ENCODE measurements around the gene RHEBL1. TPM values are rescaled to one million over a fixed set of nuclear protein-coding genes. Genes with fewer than 3 reads are reported as not detected.

The RHEBL1 gene
- total RNA-seq, 1 experiment from 2014 or later, result 2.5 TPM

DNA sequence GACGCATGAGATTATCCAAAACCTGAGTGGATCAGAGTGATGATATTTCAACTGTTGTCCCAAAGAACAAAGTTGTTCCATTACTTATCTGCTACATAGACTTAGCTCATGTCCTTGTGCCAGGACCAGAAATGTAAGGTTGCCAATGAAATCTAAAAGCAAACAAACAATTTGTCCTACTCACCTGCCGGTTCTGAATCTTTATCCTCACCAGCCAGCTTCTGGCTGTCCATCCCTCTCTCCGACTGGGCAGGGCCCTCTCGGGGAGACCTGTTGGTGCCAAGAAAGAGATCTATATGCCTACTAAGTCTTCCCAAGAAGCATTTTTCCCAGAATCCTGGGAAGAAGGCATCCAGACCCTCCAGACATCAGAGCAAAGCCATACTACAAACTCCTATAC is 14.7 kb downstream of the RHEBL1 start:
- Histone ChIP-seq H3K36me3 (peaks cover 89% of the 10 kb centered on the region), H3K27ac (no peak overlapping the region), H3K4me3 (no peak overlapping the region), H3K4me1 (replicated peaks) (peaks cover 35% of the 10 kb centered on the region), H3K27me3 (replicated peaks) (no peaks in the 10 kb centered on the region), H3K9me3 (replicated peaks) (no peaks in the 10 kb centered on the region; the same call in 1 of the 2 replicates)
- no peak for DNase-seq (ENCODE audit: low read depth in 1 of 2, low spot score in 2 of 2)

DNA sequence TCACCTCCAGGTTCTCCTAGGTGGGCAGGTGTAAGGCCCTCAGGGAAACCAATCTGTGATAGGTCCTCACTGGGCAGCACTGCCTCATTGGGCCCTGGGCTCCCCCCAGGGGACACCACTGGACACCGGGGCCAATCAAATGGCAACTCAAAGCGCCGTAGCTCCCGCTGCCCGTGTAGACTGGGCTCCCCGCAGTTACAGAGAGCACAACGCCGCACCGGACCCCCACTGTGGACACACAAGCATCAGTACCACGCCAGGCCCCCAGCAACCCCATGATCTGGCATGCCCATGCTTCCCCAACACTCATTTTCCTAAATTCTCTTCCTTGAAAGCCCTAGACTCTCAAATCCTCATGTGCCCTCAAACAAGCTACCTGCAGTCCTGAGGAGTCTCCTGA is 15.3 kb downstream of the RHEBL1 start:
- peaks cover 89% of the 10 kb centered on the region for H3K36me3 ChIP-seq

DNA sequence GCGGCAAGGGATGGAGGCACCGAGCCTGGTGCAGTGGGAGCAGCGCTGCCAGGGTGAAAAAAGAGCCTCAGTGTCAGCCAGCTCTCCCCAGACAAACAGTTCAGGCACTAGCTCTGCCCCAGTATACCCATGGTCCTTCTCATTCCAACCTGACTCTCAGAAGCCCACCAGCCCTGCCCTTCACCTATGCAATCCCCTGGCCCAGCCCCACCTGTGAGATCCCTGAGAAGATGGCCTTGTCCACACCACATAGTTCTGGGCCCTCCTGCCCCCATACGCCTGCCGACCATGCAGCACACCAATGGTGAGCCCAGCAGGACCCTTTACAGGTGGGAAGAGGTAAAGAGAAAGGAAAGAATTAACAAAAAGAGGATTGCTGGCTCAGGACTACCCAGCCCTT is 15.7 kb downstream of the RHEBL1 start:
- H3K4me1 ChIP-seq (replicated peaks), result peaks cover 44% of the 10 kb centered on the region
- H3K4me3 ChIP-seq, result no peak overlapping the region
- H3K36me3 ChIP-seq, result peaks cover 90% of the 10 kb centered on the region
- no peaks in the 10 kb centered on the region for H3K27me3 ChIP-seq (replicated peaks)
- H3K9me3 ChIP-seq (replicated peaks), result no peaks in the 10 kb centered on the region
- no peak overlapping the region for H3K27ac ChIP-seq
- no peak for DNase-seq (ENCODE audit: low read depth in 1 of 2, low spot score in 2 of 2)

More for the DNA sequence above, 15.3 kb downstream of the RHEBL1 start:
- DNase-seq (ENCODE audit: low read depth in 1 of 2, low spot score in 2 of 2), result no peak
- Histone ChIP-seq H3K27me3 (replicated peaks) (no peaks in the 10 kb centered on the region), H3K4me1 (replicated peaks) (peaks cover 41% of the 10 kb centered on the region), H3K4me3 (no peak overlapping the region), H3K27ac (no peak overlapping the region), H3K9me3 (replicated peaks) (no peaks in the 10 kb centered on the region)

DNA sequence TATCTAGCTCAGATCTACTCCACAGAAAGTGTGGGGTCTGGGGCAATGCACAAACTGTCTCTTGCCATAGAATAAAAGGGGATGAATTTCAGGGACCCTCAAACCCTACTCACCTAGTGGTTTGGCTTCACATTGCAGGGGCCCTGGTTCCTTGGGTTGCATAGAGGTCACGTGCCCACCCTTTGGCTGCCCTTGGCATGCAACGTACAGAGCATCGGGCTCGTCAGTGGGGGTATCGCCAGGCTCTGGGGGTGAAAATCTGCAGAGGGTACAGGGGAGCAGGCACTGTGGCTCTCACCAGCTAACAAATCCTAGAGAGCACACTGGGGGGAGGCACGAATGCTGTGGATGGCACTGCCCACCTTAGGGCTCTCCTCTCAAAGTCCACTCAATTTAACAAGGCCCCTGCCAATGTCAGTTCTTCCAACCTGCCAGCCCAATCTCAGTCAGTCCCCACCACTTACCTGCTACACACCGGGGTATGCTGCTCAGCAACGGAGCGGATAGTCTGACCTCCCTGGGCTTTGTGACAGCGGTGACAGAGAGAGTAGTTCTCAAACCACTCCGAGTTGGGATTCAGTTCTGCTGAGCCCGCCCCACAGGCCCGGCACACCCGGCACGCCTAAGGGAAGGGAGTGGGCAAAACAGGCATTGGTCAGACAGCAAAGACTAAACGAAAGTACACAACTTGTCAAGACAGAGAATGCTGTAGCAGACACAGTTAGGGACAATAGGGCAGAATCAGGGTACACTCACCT is 17.1 kb downstream of the RHEBL1 start:
- Histone ChIP-seq H3K4me3 (no peak overlapping the region), H3K27me3 (replicated peaks) (no peaks in the 10 kb centered on the region), H3K36me3 (peaks cover 94% of the 10 kb centered on the region), H3K27ac (no peak overlapping the region), H3K4me1 (replicated peaks) (peaks cover 32% of the 10 kb centered on the region), H3K9me3 (replicated peaks) (no peaks in the 10 kb centered on the region)
- no peak for DNase-seq (ENCODE audit: low read depth in 1 of 2, low spot score in 2 of 2)

DNA sequence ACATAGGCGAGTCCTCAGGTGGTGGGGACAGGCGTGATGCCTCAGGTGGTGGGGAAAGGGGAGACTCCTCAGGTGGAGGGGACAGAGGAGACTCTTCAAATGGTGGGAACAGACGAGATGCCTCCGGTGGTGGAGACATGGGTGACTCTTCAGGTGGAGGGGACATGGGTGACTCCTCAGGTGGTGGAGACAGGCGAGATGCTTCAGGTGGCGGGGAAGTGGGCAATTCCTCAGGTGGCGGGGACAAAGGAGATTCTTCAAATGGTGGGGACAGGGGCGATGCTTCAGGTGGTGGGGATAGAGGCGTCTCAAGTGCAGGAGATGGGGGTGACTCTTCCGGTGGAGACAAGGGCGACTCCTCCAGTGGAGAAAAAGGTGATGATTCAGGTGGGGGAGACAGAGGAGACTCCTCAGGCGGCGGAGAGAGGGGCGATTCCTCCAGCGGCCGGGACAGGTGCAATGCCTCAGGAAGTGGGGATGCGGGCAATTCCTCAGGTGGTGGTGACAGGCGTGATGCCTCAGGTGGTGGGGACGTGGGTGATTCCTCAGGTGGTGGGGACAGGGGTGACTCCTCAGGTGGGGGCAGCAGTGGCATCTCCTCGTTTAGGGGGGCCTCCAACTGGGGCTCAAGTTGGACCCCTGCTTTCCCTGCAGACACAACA is 17.9 kb downstream of the RHEBL1 start:
- Histone ChIP-seq H3K4me1 (replicated peaks) (peaks cover 25% of the 10 kb centered on the region), H3K4me3 (no peak overlapping the region), H3K27ac (no peak overlapping the region), H3K36me3 (peaks cover 99% of the 10 kb centered on the region), H3K27me3 (replicated peaks) (no peaks in the 10 kb centered on the region), H3K9me3 (replicated peaks) (no peaks in the 10 kb centered on the region)
- no peak for DNase-seq (ENCODE audit: low read depth in 1 of 2, low spot score in 2 of 2)

DNA sequence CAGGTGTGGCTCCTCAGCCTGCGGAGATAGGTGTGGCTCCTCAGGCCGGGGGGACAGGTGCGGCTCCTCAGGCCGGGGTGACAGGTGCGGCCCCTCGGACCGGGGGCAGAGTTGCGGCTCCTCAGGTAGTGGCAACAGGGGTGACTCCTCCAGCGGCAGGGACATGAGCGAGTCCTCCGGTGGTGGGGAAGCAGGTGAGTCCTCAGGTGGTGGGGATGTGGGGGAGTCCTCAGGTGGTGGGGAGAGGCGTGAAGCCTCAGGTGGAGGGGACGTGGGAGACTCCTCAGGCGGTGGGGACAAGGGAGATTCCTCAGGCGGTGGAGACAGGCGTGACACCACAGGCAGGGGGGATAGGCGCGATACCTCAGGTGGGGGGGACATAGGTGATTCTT is 18.4 kb downstream of the RHEBL1 start:
- H3K4me1 ChIP-seq (replicated peaks), result peaks cover 19% of the 10 kb centered on the region
- no peak for DNase-seq (ENCODE audit: low read depth in 1 of 2, low spot score in 2 of 2)
- peaks cover 100% of the 10 kb centered on the region for H3K36me3 ChIP-seq
- no peak overlapping the region for H3K4me3 ChIP-seq
- no peak overlapping the region for H3K27ac ChIP-seq
- no peaks in the 10 kb centered on the region for H3K9me3 ChIP-seq (replicated peaks)
- H3K27me3 ChIP-seq (replicated peaks), result no peaks in the 10 kb centered on the region

DNA sequence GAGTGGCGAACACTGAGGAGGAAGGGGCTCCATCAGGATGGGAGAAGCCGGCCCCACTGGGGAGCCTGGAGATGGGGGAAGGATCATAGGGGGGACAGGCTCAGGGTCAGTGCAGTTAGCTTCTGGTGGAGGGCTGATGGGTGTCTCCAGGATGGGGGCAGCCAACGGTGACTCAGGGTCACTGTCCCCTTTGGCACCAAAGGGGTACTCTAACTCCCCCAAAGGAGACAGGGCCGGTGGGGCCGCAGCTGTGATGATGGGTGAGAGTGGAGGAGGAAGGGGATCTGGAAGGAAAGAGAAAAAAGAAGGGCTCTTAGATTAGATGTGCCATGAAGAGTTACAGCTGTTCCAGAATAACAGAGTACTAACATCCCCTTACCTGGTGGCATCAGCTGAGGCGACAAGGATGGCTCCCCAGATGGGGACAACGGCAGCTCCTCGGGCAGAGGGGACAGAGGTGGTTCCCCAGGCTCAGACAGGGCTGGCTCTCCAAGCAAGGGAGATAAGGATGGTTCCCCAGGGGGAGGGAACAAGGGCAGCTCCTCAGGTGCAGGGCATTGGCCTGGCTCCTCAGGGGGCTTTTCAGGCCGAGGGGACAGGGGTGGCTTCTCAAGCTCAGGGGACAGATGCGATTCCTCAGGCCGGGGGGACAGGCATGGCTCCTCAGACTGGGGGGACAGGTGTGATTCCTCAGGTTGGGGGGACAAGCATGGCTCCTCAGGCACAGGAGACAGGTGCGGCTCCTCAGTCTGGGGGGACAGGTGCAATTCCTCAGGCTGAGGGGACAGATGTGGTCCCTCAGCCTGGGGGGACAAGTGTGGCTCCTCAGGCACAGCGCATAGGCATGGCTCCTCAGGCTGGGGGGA is 19.0 kb downstream of the RHEBL1 start:
- Histone ChIP-seq H3K36me3 (peaks cover 100% of the 10 kb centered on the region), H3K27me3 (replicated peaks) (no peaks in the 10 kb centered on the region)

DNA sequence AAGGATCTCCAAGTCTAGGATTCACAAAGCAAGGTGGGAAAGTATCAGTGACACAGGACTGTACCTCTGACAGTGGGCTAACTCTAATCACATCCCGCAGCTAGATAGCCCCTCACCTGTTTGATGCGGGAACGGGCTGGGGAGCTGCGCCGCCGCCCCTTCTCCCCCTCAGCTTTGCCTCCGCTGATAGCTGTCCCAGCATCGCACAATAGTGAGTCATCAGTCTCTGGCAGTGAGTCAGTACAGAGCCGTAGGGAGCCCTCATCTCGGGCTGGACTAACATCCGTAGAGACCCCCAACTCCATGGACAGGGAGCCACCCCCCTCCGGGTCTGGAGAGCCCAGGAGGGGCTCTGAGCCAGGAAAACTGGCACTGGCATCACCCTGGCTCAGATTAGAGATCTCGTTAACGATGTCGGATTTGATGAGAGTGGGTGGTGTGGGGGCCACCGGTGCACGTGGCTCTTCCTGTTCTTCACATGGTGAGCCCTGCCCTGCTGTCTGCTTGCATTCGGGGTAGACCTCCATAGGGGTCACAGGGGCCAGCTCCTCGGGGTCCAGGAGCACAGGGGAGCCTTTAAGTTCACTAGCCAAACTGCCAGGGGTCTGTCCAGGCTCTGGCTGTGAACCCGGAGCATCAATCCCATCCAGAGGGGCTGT is 20.1 kb downstream of the RHEBL1 start:
- Histone ChIP-seq H3K4me1 (replicated peaks) (peaks cover 11% of the 10 kb centered on the region), H3K9me3 (replicated peaks) (no peaks in the 10 kb centered on the region), H3K27ac (peak overlapping the region; percentile 27), H3K27me3 (replicated peaks) (no peaks in the 10 kb centered on the region), H3K4me3 (no peak overlapping the region), H3K36me3 (peaks cover 100% of the 10 kb centered on the region)
- peak; percentile 37 to 63 for DNase-seq (ENCODE audit: low read depth in 1 of 2, low spot score in 2 of 2)

More for the DNA sequence above, 19.0 kb downstream of the RHEBL1 start:
- peaks cover 13% of the 10 kb centered on the region for H3K4me1 ChIP-seq (replicated peaks)
- DNase-seq (ENCODE audit: low read depth in 1 of 2, low spot score in 2 of 2), result no peak
- no peak overlapping the region for H3K27ac ChIP-seq
- no peak overlapping the region for H3K4me3 ChIP-seq
- H3K9me3 ChIP-seq (replicated peaks), result no peaks in the 10 kb centered on the region

DNA sequence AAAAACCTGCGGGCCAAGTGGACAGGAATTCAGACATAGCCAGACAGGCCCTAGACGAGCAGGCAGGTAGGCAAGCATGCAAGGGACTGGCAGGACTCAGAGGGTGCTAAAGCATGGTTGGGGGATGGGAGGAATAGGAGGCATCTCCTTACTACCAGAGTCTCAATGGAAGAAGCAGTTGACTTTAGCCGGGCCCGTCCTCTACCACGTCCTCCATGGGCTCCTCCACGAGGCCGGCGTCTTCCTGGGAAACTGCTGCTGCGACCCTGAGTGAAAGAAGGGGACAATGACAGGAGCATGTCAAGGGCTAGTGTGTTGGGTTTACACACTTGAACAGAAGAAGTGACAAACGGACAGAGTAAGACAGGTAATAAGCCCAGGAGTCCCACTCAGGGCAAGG is 20.8 kb downstream of the RHEBL1 start:
- Histone ChIP-seq H3K27ac (no peak overlapping the region), H3K4me1 (replicated peaks) (peaks cover 11% of the 10 kb centered on the region), H3K27me3 (replicated peaks) (no peaks in the 10 kb centered on the region), H3K4me3 (no peak overlapping the region), H3K9me3 (replicated peaks) (no peaks in the 10 kb centered on the region), H3K36me3 (peaks cover 100% of the 10 kb centered on the region)
- no peak for DNase-seq (ENCODE audit: low read depth in 1 of 2, low spot score in 2 of 2)

DNA sequence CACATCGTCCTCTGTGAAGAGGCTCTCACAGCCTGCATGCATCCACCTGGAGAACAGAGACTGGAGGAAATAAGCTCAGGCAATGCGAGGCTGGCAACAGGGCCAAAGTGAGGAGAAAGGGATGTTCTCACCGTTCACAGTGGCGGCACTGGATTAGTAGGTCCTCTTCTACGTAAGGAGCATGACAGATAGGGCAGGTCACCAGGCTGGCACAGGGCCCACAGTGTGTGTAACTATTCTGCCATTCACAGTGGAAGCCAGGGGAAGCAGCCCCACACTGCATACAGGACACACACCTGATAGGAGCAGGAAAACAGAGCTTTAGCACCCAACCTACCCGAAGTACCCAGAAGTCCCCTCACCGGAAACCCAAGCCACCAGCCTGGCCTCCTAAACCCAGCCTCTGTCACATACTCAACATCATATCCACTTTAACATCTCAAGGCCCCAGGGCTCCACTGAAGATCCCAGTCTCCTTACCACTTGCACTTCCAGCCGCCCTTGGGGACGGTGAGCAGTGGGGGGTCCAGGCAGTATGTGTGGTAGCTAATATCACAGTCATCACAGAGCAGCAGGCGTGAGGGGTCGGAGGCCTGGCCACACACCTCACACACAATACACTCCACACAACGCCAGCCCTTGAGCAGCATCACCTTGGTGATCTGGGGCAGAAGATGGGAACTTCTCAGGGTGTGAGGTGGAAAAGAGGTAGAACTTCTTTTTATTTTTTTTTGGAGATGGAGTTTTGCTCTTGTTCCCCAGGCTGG is 23.5 kb downstream of the RHEBL1 start:
- Histone ChIP-seq H3K4me1 (replicated peaks) (peaks cover 11% of the 10 kb centered on the region), H3K9me3 (replicated peaks) (no peaks in the 10 kb centered on the region), H3K36me3 (peaks cover 100% of the 10 kb centered on the region), H3K4me3 (no peak overlapping the region), H3K27ac (no peak overlapping the region), H3K27me3 (replicated peaks) (no peaks in the 10 kb centered on the region)
- DNase-seq (ENCODE audit: low read depth in 1 of 2, low spot score in 2 of 2), result no peak

DNA sequence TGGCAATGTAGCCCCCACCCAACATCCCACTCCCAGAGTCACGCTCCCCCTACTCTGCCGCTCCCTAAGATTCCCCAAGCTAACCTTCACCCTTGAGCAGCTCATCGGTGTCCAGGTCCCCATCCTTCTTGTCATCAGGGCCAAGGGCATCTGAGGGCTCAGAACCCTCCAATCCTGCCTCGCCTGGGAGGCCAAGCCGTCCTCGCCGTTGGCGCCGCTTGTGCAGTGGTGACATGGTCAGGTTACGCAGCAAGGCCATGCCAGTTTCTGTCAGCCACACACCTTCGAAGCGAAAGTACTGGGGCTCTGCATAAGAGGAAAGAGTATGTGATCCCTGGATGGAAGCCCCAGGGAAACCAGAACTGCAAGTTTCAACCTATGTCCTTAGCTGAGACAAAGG is 25.1 kb downstream of the RHEBL1 start:
- no peak for DNase-seq (ENCODE audit: low read depth in 1 of 2, low spot score in 2 of 2)
- Histone ChIP-seq H3K36me3 (peaks cover 100% of the 10 kb centered on the region), H3K9me3 (replicated peaks) (no peaks in the 10 kb centered on the region), H3K4me1 (replicated peaks) (peaks cover 4% of the 10 kb centered on the region), H3K27ac (no peak overlapping the region), H3K4me3 (no peak overlapping the region), H3K27me3 (replicated peaks) (no peaks in the 10 kb centered on the region)

DNA sequence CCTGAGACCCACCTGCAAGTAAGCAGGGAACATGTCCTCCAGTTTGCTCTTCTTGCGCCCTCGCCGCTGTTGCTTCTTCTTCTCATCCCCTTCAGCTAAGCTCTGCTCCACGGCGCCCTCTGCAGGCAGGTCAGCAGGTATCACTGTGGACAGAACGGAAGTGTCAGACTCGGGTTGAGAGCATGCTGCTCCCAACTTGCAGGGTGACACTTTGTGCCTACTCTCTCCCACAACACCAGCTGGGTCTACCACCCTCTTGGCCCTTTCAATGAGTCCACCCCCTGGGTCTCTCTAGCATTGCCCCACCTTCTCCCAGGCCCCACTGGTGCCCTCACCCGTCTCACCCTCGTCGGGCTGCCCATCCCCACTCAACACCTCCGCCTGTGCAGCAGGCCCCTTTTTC is 25.9 kb downstream of the RHEBL1 start:
- Histone ChIP-seq H3K36me3 (peaks cover 100% of the 10 kb centered on the region), H3K27me3 (replicated peaks) (no peaks in the 10 kb centered on the region), H3K4me3 (no peak overlapping the region), H3K4me1 (replicated peaks) (no peaks in the 10 kb centered on the region), H3K27ac (no peak overlapping the region), H3K9me3 (replicated peaks) (no peaks in the 10 kb centered on the region)
- DNase-seq (ENCODE audit: low read depth in 1 of 2, low spot score in 2 of 2), result peak; percentile 29 to 77

DNA sequence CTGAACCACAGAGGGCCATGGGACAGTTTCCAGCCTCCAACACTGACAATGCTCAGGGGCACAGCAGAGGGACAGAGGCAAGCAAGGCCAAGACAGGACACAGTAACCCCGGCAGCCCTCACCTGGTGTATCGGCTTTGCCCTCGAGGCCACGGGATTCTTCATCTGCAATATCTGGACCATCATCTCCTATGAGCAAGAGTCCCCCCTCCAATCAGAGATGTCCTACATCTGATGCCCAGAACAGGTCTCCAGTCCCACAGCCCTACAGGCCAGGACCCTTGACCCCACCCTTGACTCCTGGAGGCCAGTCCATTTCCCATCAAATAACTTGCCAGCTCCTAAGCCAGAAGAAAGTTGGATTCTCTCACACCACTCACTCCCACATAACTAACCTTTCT is 26.5 kb downstream of the RHEBL1 start:
- H3K4me1 ChIP-seq (replicated peaks), result no peaks in the 10 kb centered on the region
- no peak for DNase-seq (ENCODE audit: low read depth in 1 of 2, low spot score in 2 of 2)
- H3K27me3 ChIP-seq (replicated peaks), result no peaks in the 10 kb centered on the region
- peaks cover 100% of the 10 kb centered on the region for H3K36me3 ChIP-seq
- no peak overlapping the region for H3K27ac ChIP-seq
- no peak overlapping the region for H3K4me3 ChIP-seq
- no peaks in the 10 kb centered on the region for H3K9me3 ChIP-seq (replicated peaks)
